RWPE2 (cell line): Measurements from ENCODE around the gene MFSD11.
"Not testable (repeated sequence)": the region's sequence is repeated elsewhere in the genome, so short reads cannot be mapped to it uniquely, and the experiment has no call there.

ENCODE experiments used
- ATAC-seq: fragments of 200-7000 bp; cut with Tn5 transposase; 3 replicates; pipeline ENCODE4 v1.9.1; 2021; ENCODE audit warnings: low read depth
- DNase-seq: peaks from one replicate; pipeline ENCODE4 v3.0.0-alpha.2; 2020; ENCODE audit warnings: low spot score
- H3K27ac ChIP-seq: fragments of 450-650 bp; 2 replicates; pipeline ENCODE4 v1.5.1; 2017; ENCODE audit warnings: mild to moderate bottlenecking; ENCODE audit not compliant: poor library complexity, severe bottlenecking
- H3K27me3 ChIP-seq: fragments of 250-450 bp; sonication (Bioruptor Pico); 2 replicates; pipeline ENCODE4 v1.5.1; 2021; ENCODE audit warnings: mild to moderate bottlenecking, moderate library complexity; ENCODE audit not compliant: insufficient read depth, poor library complexity, severe bottlenecking
- H3K36me3 ChIP-seq: fragments of 250-450 bp; sonication (Bioruptor Pico); 2 replicates; pipeline ENCODE4 v1.5.1; 2020; ENCODE audit warnings: low read depth, mild to moderate bottlenecking, moderate library complexity
- H3K4me1 ChIP-seq: fragments of 250-450 bp; sonication (Bioruptor Pico); 2 replicates; pipeline ENCODE4 v1.5.1; 2021; ENCODE audit warnings: mild to moderate bottlenecking, moderate library complexity; ENCODE audit not compliant: insufficient read depth, poor library complexity, severe bottlenecking
- H3K4me3 ChIP-seq: fragments of 250-450 bp; sonication (Bioruptor Pico); 2 replicates; pipeline ENCODE4 v1.5.1; 2021; ENCODE audit warnings: mild to moderate bottlenecking, moderate library complexity; ENCODE audit not compliant: severe bottlenecking
- H3K9me3 ChIP-seq: fragments of 250-450 bp; sonication (Bioruptor Pico); 2 replicates; pipeline ENCODE4 v1.5.1; 2021; ENCODE audit warnings: mild to moderate bottlenecking, moderate library complexity; ENCODE audit not compliant: severe bottlenecking
- TF ChIP-seq, protein P1 (sequence below): fragments of 450-650 bp; IDR thresholded peaks from one replicate; pipeline ENCODE4 v1.5.1; 2017; ENCODE audit warnings: mild to moderate bottlenecking, moderate library complexity; ENCODE audit not compliant: poor library complexity, severe bottlenecking

Gene MFSD11

DNA sequence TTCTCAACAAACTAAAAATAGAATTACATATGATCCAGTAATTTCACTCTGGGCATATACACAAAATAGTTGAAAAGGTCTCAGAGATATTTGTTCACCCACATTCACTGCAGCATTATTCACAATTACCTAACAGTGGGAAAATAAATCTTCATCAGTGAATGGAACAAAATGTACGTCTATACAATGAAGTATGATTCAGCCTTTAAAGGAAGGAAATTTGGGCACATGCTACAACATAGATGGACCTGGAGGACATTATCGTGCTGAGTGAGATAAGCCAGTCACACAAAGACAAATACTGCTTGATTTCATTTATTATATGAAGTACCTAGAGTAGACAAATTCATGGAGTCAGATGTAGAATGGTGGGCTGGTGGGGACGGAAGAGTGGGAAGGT, 47.0 kb downstream of the MFSD11 start:
- Histone ChIP-seq H3K36me3 (peaks cover 9% of the 10 kb centered on the region; the same call in 1 of the 2 replicates), H3K4me3 (no peak overlapping the region), H3K4me1 (no peaks in the 10 kb centered on the region), H3K9me3 (no peaks in the 10 kb centered on the region), H3K27ac (no peak overlapping the region), H3K27me3 (no peaks in the 10 kb centered on the region)
- TF ChIP-seq, protein P1, sequence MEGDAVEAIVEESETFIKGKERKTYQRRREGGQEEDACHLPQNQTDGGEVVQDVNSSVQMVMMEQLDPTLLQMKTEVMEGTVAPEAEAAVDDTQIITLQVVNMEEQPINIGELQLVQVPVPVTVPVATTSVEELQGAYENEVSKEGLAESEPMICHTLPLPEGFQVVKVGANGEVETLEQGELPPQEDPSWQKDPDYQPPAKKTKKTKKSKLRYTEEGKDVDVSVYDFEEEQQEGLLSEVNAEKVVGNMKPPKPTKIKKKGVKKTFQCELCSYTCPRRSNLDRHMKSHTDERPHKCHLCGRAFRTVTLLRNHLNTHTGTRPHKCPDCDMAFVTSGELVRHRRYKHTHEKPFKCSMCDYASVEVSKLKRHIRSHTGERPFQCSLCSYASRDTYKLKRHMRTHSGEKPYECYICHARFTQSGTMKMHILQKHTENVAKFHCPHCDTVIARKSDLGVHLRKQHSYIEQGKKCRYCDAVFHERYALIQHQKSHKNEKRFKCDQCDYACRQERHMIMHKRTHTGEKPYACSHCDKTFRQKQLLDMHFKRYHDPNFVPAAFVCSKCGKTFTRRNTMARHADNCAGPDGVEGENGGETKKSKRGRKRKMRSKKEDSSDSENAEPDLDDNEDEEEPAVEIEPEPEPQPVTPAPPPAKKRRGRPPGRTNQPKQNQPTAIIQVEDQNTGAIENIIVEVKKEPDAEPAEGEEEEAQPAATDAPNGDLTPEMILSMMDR, result no peak
- ATAC-seq (no peak), DNase-seq (no peak)

GRCh38 chr17:76787866-76788265, 49.9 kb downstream of the MFSD11 start:
- not testable (repeated sequence) for DNase-seq, ATAC-seq, H3K36me3 ChIP-seq, H3K4me1 ChIP-seq, H3K27ac ChIP-seq, H3K9me3 ChIP-seq, H3K27me3 ChIP-seq, H3K4me3 ChIP-seq

DNA sequence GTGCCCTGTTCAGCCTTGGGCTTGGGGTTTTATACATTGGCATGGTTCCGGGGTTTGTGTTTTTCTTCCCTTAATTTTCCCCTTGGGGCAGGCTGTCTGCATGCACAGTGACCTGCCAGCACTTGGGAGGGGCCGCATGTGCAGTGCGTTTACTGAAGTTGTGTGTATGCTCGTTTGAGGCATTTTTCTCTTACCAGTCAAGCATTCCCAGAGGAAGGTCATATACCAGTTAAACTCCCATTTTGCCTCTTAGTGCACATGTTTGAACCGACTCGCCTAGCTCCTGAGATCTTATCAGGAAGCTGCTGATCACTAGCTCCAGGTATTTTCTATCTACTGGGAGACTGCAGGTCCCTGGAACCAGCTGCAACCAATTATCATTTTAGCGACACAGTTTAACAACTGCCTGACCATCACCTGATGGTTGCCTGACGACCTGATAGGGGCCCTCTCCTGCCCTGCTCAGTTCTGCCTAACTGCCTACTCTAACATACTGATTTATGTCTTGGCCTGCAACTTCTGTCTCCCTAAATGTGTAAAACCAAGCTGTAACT, 51.4 kb downstream of the MFSD11 start:
- H3K27ac ChIP-seq, result no peak overlapping the region
- H3K27me3 ChIP-seq, result no peaks in the 10 kb centered on the region
- TF ChIP-seq, protein P1, result no peak
- no peak for DNase-seq
- H3K36me3 ChIP-seq, result no peaks in the 10 kb centered on the region
- no peak for ATAC-seq
- H3K4me1 ChIP-seq, result peaks cover 3% of the 10 kb centered on the region
- H3K4me3 ChIP-seq, result no peak overlapping the region
- no peaks in the 10 kb centered on the region for H3K9me3 ChIP-seq

DNA sequence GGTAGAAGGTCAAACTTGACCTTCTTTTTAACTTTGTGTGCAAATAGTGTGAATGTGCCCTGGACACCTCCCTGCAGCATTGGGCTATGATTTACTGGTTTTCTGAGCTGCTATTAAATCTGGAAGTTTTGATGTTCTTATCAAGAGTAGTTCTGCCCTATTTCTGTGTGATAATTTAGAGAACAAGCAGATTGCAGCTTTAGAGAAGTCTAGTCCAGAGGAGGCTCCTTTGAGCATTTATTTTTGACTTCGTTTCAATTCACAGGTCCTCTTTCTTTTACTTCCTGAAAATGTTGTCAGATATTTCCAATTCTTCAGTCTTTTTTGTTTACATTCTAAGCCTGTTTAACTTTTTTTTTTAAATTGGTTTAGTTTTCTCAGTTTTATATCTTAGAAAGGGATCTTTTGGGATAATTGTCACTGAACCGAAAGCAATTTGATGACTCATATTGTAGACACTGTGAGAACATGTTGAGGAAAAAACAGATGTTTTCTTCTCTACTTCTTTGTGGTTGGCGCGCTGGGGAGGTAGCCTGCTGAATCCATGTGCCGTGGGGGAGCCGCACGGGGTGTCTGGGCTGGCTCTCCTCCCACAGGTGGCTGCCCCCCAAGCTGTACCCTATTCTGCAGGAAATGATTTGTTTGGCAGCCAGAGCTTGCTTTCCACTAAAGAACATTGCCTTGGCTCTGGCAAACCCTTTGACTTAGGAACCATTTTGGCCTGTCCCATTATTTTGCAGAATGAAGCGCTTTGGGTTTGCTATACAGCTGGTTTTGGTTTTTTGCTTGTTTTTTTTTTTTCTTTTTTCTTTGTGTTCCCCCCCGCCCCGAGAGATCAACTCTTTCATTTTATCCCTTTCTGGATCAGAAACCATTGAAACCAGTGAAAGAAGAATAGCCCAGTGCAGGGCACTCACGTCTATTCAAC, 53.4 kb downstream of the MFSD11 start:
- Histone ChIP-seq H3K36me3 (no peaks in the 10 kb centered on the region), H3K27me3 (no peaks in the 10 kb centered on the region), H3K9me3 (no peaks in the 10 kb centered on the region), H3K4me1 (peaks cover 3% of the 10 kb centered on the region), H3K27ac (no peak overlapping the region), H3K4me3 (no peak overlapping the region)
- ATAC-seq (peak; percentile 62; the same call in 2 of the 3 replicates), DNase-seq (no peak)
- TF ChIP-seq, protein P1, result no peak

DNA sequence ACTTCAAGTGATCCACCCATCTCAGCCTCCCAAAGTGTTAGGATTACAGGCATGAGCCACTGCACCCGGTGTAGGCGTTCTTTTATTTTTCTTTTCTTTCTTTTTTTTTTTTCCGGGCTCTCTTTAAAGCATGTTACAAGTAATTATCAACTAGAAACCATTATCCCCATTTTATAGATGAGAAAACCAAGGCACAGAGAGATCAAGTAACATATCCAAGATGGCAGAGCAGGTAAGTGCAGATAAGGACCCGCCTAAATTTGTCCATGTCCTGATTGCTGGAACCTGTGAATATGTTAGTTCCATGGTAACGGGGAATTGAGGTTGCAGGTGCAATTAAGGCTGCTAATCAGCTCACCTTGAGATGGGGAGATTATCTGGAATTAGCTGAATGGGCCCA, 54.4 kb downstream of the MFSD11 start:
- TF ChIP-seq, protein P1, result no peak
- Histone ChIP-seq H3K36me3 (no peaks in the 10 kb centered on the region), H3K9me3 (no peaks in the 10 kb centered on the region), H3K27ac (no peak overlapping the region), H3K4me1 (peaks cover 3% of the 10 kb centered on the region), H3K4me3 (no peak overlapping the region), H3K27me3 (no peaks in the 10 kb centered on the region)
- DNase-seq (no peak), ATAC-seq (no peak)
